GM18867 (cell line): ENCODE data around the gene SLC25A17.
"Not testable (repeated sequence)": the region's sequence is repeated elsewhere in the genome, so short reads cannot be mapped to it uniquely, and the experiment has no call there.

ENCODE experiments used
- ATAC-seq: cut with Tn5 transposase; IDR thresholded peaks from one replicate; pipeline ENCODE4 v1.9.1; 2021; ENCODE audit warnings: mild to moderate bottlenecking, moderate library complexity; ENCODE audit not compliant: unreplicated experiment

SLC25A17 gene

GRCh38 chr22:40721266-40721665 lies 97.9 kb downstream of the SLC25A17 start:
- no peak for ATAC-seq

GRCh38 chr22:40720538-40721256 lies 98.4 kb downstream of the SLC25A17 start:
- ATAC-seq = no peak

GRCh38 chr22:40720156-40720537 lies 99.0 kb downstream of the SLC25A17 start:
- not testable (repeated sequence) for ATAC-seq
